ENCODE measurements around the gene LRIT1.

- TF ChIP-seq EP300 (IDR thresholded peaks at IDR 0.05): no peak
- TF ChIP-seq CTCF (IDR thresholded peaks at IDR 0.05): no peak
- no peak for TF ChIP-seq MAX (IDR thresholded peaks at IDR 0.05)
- no peak for TF ChIP-seq ELK1 (IDR thresholded peaks at IDR 0.05; ENCODE audit: low read depth, low read length)
- no peak for TF ChIP-seq POLR2A (IDR thresholded peaks at IDR 0.05; ENCODE audit: low read length)
- TF ChIP-seq JUNB (IDR thresholded peaks at IDR 0.05): no peak
- TF ChIP-seq RFX5 (IDR thresholded peaks at IDR 0.05): no peak
- TF ChIP-seq ESRRA (IDR thresholded peaks at IDR 0.05; ENCODE audit: borderline replicate concordance, low read length): no peak
- no peak for TF ChIP-seq RNF2 (IDR thresholded peaks at IDR 0.05; ENCODE audit: borderline replicate concordance, low read depth)
- TF ChIP-seq CBX2 (IDR thresholded peaks at IDR 0.05; ENCODE audit: borderline replicate concordance, low read depth): no peak
- TF ChIP-seq JUN (IDR thresholded peaks at IDR 0.05): no peak
- no peak for TF ChIP-seq CHD2 (IDR thresholded peaks at IDR 0.05; ENCODE audit: low read length, partially characterized antibody)
- no peak for TF ChIP-seq NFE2L2 (conservative IDR thresholded peaks at IDR 0.05; ENCODE audit: low read length)
These were observed 45.3 kb upstream of the LRIT1 start for GRCh38 chr10:84286695-84287094.

All from A549 (cell line).